ENCODE results near the gene NUDT1. TPM values are rescaled to one million over a fixed set of nuclear protein-coding genes. Genes with fewer than 3 reads are reported as not detected.

Gene NUDT1
- total and polyA plus RNA-seq, 2 donors (not counting 3 experiments of a cell fraction or from before 2014, with no cell fraction given): 23.9 to 25.9 TPM

- CTCF ChIA-PET: interaction anchor here (1.1 kb wide), 1 partner anchor 120 kb away, joined by 4 read pairs; no protein-coding TSS in a partner anchor
- peaks cover 25% of the 10 kb centered on the region for H3K79me2 ChIP-seq (ENCODE audit: control insufficient read depth, insufficient read depth, low read length)
Observed at GRCh38 chr7:2227699-2228098, 14.3 kb upstream of the NUDT1 start.

More at GRCh38 chr7:2227699-2228098, 14.3 kb upstream of the NUDT1 start:
- H3K4me1 ChIP-seq (ENCODE audit: control insufficient read depth, extremely low read depth, insufficient read depth, low read length): peaks cover 4% of the 10 kb centered on the region
- H3K27ac ChIP-seq (ENCODE audit: insufficient read depth, low read depth, low read length): no peak overlapping the region
- no TSS peak for BruUV-seq (replicated peaks)
- no peak overlapping the region for H3K4me2 ChIP-seq (ENCODE audit: insufficient read depth, low read length)
- DNase-seq (ENCODE audit: low read depth, low spot score) (no peak), FAIRE-seq (no peak)
- H3K27me3 ChIP-seq (ENCODE audit: control insufficient read depth in 2 of 2, insufficient read depth in 2 of 2, low read length in 2 of 2): no peaks in the 10 kb centered on the region
- no peaks in the 10 kb centered on the region for H3K9me3 ChIP-seq (replicated peaks; ENCODE audit: control insufficient read depth, insufficient read depth, low read length)
- no peaks in the 10 kb centered on the region for H4K20me1 ChIP-seq (replicated peaks; ENCODE audit: control insufficient read depth, extremely low read depth, insufficient read depth, low read length)
- no peak overlapping the region for H3K4me3 ChIP-seq (replicated peaks in 1 of 3; ENCODE audit: insufficient read depth in 1 of 3, low read depth in 1 of 3, low read length in 3 of 3)
- no peak for TF ChIP-seq POLR2AphosphoS5 (IDR thresholded peaks at IDR 0.05; ENCODE audit: insufficient read depth, low read depth, low read length)
- TF ChIP-seq MYC (IDR thresholded peaks at IDR 0.05; ENCODE audit: low read depth, low read length): no peak
- TF ChIP-seq MAX (IDR thresholded peaks at IDR 0.05; ENCODE audit: insufficient read depth, insufficient read length): no peak
- no peak for TF ChIP-seq POLR2A (IDR thresholded peaks at IDR 0.05; ENCODE audit: low read depth, low read length)
- no peak for TF ChIP-seq GATA2 (IDR thresholded peaks at IDR 0.05; ENCODE audit: insufficient read depth, insufficient read length, low read depth, low read length)
- no peak for TF ChIP-seq FOS (IDR thresholded peaks at IDR 0.05; ENCODE audit: borderline replicate concordance, insufficient read depth, low read length)
- TF ChIP-seq CTCF (IDR thresholded peaks at IDR 0.05; ENCODE audit: extremely low read depth in 1 of 2, insufficient read depth in 1 of 2, low read depth in 1 of 2, low read length in 2 of 2): no peak
- TF ChIP-seq EZH2 (IDR thresholded peaks at IDR 0.05; ENCODE audit: borderline replicate concordance, low read depth, low read length, severe bottlenecking): no peak
- TF ChIP-seq JUN (IDR thresholded peaks at IDR 0.05; ENCODE audit: borderline replicate concordance, insufficient read depth, insufficient read length, low read depth): no peak
- intact Hi-C loops (cut with micrococcal nuclease) (no loop called here), dilution Hi-C loops (cut with MboI; ENCODE audit: extremely low pct_ligation_motif_present, low sequenced_read_pairs) (no loop called here)
- H3K9me1 ChIP-seq (replicated peaks; ENCODE audit: control insufficient read depth, extremely low read depth, insufficient read depth, low read length): no peaks in the 10 kb centered on the region
- POLR2A ChIA-PET: no interaction called here
- H3K36me3 ChIP-seq (ENCODE audit: control insufficient read depth in 2 of 2, extremely low read depth in 1 of 2, insufficient read depth in 2 of 2, low read length in 2 of 2): peaks cover 4 to 26% of the 10 kb centered on the region in 2 experiments
- H3K9ac ChIP-seq (replicated peaks; ENCODE audit: extremely low read depth, insufficient read depth, low read length): no peak overlapping the region
- H2AFZ ChIP-seq (ENCODE audit: low read depth, low read length): no peak overlapping the region

Data from endothelial cell of umbilical vein (primary cell).